ENCODE results near the gene AXIN1. TPM values are rescaled to one million over a fixed set of nuclear protein-coding genes. Genes with fewer than 3 reads are reported as not detected.
A peak's percentile ranks its signal among the peaks of the same experiment; 100 is the strongest.

AXIN1 gene
- total and polyA plus RNA-seq, 9 of the 15 experiments (the other 6 are each of a cell fraction or from before 2014, with no cell fraction given) = 0.42 to 58.0 (median 25.9) TPM

- no peak for TF ChIP-seq ATF4 (CRISPR knock-in tag; IDR thresholded peaks at IDR 0.05)
- peak; percentile 81 for TF ChIP-seq SUPT5H (IDR thresholded peaks at IDR 0.05)
- no peak for TF ChIP-seq ZNF79 (CRISPR knock-in tag; IDR thresholded peaks at IDR 0.05; ENCODE audit: low read depth)
- TF ChIP-seq KDM2B (CRISPR knock-in tag; IDR thresholded peaks at IDR 0.05) = peak; percentile 96
- peak; percentile 27; the same call in 1 of the 2 replicates for TF ChIP-seq SMARCE1 (IDR thresholded peaks at IDR 0.05)
- TF ChIP-seq TGIF2 (CRISPR knock-in tag; IDR thresholded peaks at IDR 0.05) = no peak
- no peak for TF ChIP-seq NR1H2 (CRISPR knock-in tag; IDR thresholded peaks at IDR 0.05)
- no peak for TF ChIP-seq THRAP3 (IDR thresholded peaks at IDR 0.05; ENCODE audit: borderline replicate concordance)
- TF ChIP-seq MECOM (CRISPR knock-in tag; IDR thresholded peaks at IDR 0.05) = no peak
- TF ChIP-seq RHOXF2B (CRISPR knock-in tag; conservative IDR thresholded peaks at IDR 0.05) = no peak
- TF ChIP-seq ZNF174 (CRISPR knock-in tag; IDR thresholded peaks at IDR 0.05) = no peak
- no peak; the same call in 1 of the 2 replicates for TF ChIP-seq ZNF24 (IDR thresholded peaks at IDR 0.05)
- no peak; the same call in 1 of the 2 replicates for TF ChIP-seq CBX5 (IDR thresholded peaks at IDR 0.05; ENCODE audit: borderline replicate concordance, low read depth)
- peak; percentile 66 to 85 for TF ChIP-seq MAZ (CRISPR knock-in tag; conservative IDR thresholded peaks at IDR 0.05 in 1 of 2, IDR thresholded peaks at IDR 0.05 in 1 of 2)
- peak; percentile 95; the same call in 1 of the 2 replicates for TF ChIP-seq LARP7 (IDR thresholded peaks at IDR 0.05)
- TF ChIP-seq ZNF217 (CRISPR knock-in tag; IDR thresholded peaks at IDR 0.05) = no peak
- TF ChIP-seq TRIM24 (IDR thresholded peaks at IDR 0.05) = peak in 1 of 2 experiments; percentile 78; a peak in 2 of 4 replicates
- TF ChIP-seq NR3C1 (CRISPR knock-in tag; IDR thresholded peaks at IDR 0.05) = no peak
- TF ChIP-seq ZNF311 (CRISPR knock-in tag; IDR thresholded peaks at IDR 0.05) = no peak
- TF ChIP-seq ZSCAN32 (CRISPR knock-in tag; IDR thresholded peaks at IDR 0.05) = no peak
- no peak for TF ChIP-seq GABPB2 (CRISPR knock-in tag; conservative IDR thresholded peaks at IDR 0.05)
- TF ChIP-seq ZNF133 (CRISPR knock-in tag; IDR thresholded peaks at IDR 0.05) = no peak
- TF ChIP-seq XRCC5 (IDR thresholded peaks at IDR 0.05; ENCODE audit: low read depth, low read length) = peak; percentile 58; the same call in 1 of the 2 replicates
- TF ChIP-seq HEY1 (CRISPR knock-in tag; IDR thresholded peaks at IDR 0.05; ENCODE audit: borderline replicate concordance) = no peak
- TF ChIP-seq ZBTB5 (IDR thresholded peaks at IDR 0.05) = peak; percentile 35; the same call in 1 of the 2 replicates
- TF ChIP-seq ZNF764 (CRISPR knock-in tag; IDR thresholded peaks at IDR 0.05; ENCODE audit: low read depth) = no peak
- TF ChIP-seq RAD21 (CRISPR knock-in tag; conservative IDR thresholded peaks at IDR 0.05 in 1 of 2, IDR thresholded peaks at IDR 0.05 in 1 of 2) = peak; percentile 52 to 62
- TF ChIP-seq ZBTB26 (CRISPR knock-in tag; IDR thresholded peaks at IDR 0.05) = no peak
These were observed 49.2 kb upstream of the AXIN1 start, which contains the start of gene DECR2 (continued) for GRCh38 chr16:401468-402348.

Data from K562 (cell line).